ENCODE results near the gene OSBP.

- TF ChIP-seq, protein P1, sequence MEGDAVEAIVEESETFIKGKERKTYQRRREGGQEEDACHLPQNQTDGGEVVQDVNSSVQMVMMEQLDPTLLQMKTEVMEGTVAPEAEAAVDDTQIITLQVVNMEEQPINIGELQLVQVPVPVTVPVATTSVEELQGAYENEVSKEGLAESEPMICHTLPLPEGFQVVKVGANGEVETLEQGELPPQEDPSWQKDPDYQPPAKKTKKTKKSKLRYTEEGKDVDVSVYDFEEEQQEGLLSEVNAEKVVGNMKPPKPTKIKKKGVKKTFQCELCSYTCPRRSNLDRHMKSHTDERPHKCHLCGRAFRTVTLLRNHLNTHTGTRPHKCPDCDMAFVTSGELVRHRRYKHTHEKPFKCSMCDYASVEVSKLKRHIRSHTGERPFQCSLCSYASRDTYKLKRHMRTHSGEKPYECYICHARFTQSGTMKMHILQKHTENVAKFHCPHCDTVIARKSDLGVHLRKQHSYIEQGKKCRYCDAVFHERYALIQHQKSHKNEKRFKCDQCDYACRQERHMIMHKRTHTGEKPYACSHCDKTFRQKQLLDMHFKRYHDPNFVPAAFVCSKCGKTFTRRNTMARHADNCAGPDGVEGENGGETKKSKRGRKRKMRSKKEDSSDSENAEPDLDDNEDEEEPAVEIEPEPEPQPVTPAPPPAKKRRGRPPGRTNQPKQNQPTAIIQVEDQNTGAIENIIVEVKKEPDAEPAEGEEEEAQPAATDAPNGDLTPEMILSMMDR (IDR thresholded peaks at IDR 0.05), result no peak
- TF ChIP-seq POLR2A (IDR thresholded peaks at IDR 0.05), result no peak
These were observed 63.7 kb downstream of the OSBP start for GRCh38 chr11:59551659-59552521.

Measured in esophagus squamous epithelium (tissue), 4 donors.